SK-N-SH (cell line): ENCODE data around the gene VWF. TPM values are rescaled to one million over a fixed set of nuclear protein-coding genes. Genes with fewer than 3 reads are reported as not detected.

ENCODE experiments used
- CTCF ChIA-PET: fragments of 300-600, 350-600 bp; formaldehyde crosslinking; extraction: SDS; loops from one replicate; lab custom pipeline; 2021; lab: Yijun Ruan, JAX
- POLR2A ChIA-PET: fragments of 350-600 bp; sonication (Branson Sonifier 250); formaldehyde crosslinking; extraction: SDS; loops from one replicate; lab custom pipeline; 2020; ENCODE audit warnings: antibody characterized with exemption, inconsistent platforms; lab: Yijun Ruan, JAX
- DNase-seq: peaks from one replicate; pipeline ENCODE4 v3.0.0; 2012
- H2AFZ ChIP-seq: fragments of 200-600 bp; sonication (generic); 2 replicates; pipeline ENCODE4 v1.8.1; 2016; ENCODE audit warnings: antibody characterized with exemption, mild to moderate bottlenecking, low read depth
- H3F3A ChIP-seq: fragments of 200-600 bp; sonication (generic); replicated peaks from 2 replicates; pipeline ENCODE3; 2016; ENCODE audit warnings: antibody characterized with exemption, mild to moderate bottlenecking; ENCODE audit not compliant: insufficient read depth
- H3K27ac ChIP-seq, 2 experiments: fragments of 200-500 bp in 1 of 2; fragments of 200-600 bp in 1 of 2; sonication (Bioruptor generic) in 1 of 2; sonication (generic), shearing (Covaris generic) in 1 of 2; 2 replicates each; pipeline versions ENCODE4 v1.5.1 to v1.6.1; 2014 to 2016; ENCODE audit warnings: low read depth in 2 of 2, inconsistent platforms in 1 of 2, low read length in 1 of 2, mild to moderate bottlenecking in 1 of 2, mixed read lengths in 1 of 2
- H3K27me3 ChIP-seq: fragments of 200-600 bp; sonication (generic), shearing (Covaris generic); 2 replicates; pipeline ENCODE4 v1.6.1; 2016; ENCODE audit warnings: mixed run types; ENCODE audit not compliant: insufficient read depth
- H3K36me3 ChIP-seq, 2 experiments: fragments of 200-500 bp in 1 of 2; fragments of 200-600 bp in 1 of 2; sonication (Bioruptor generic) in 1 of 2; sonication (generic) in 1 of 2; replicated peaks in 1 of 2; 2 replicates each; pipeline versions ENCODE3 to v1.5.1; 2014 to 2016; ENCODE audit warnings: low read length in 1 of 2, mild to moderate bottlenecking in 1 of 2; ENCODE audit not compliant: insufficient read depth in 2 of 2, control insufficient read depth in 1 of 2
- H3K4me1 ChIP-seq, 2 experiments: fragments of 200-500 bp in 1 of 2; fragments of 200-600 bp in 1 of 2; sonication (Bioruptor generic) in 1 of 2; sonication (generic), shearing (Covaris generic) in 1 of 2; 2 replicates each; pipeline versions ENCODE4 v1.5.1 to v1.6.1; 2014 to 2016; ENCODE audit warnings: low read depth in 1 of 2, low read length in 1 of 2, mixed run types in 1 of 2; ENCODE audit not compliant: insufficient read depth in 2 of 2, control insufficient read depth in 1 of 2
- H3K4me2 ChIP-seq: fragments of 200-600 bp; sonication (generic), shearing (Covaris generic); 2 replicates; pipeline ENCODE4 v1.6.1; 2017; ENCODE audit warnings: mixed run types
- H3K4me3 ChIP-seq, 2 experiments: fragments of 200-500 bp in 1 of 2; fragments of 200-600 bp in 1 of 2; sonication (Bioruptor generic) in 1 of 2; sonication (generic), shearing (Covaris generic) in 1 of 2; 2 replicates each; pipeline versions ENCODE4 v1.5.1 to v1.8.1; 2014 to 2016; ENCODE audit warnings: low read depth in 2 of 2, inconsistent platforms in 1 of 2, low read length in 1 of 2, mild to moderate bottlenecking in 1 of 2, mixed read lengths in 1 of 2, moderate library complexity in 1 of 2
- H3K79me2 ChIP-seq: fragments of 200-600 bp; sonication (generic); 2 replicates; pipeline ENCODE4 v1.8.1; 2017; ENCODE audit warnings: mild to moderate bottlenecking; ENCODE audit not compliant: insufficient read depth
- H3K9ac ChIP-seq: fragments of 200-600 bp; sonication (generic); 2 replicates; pipeline ENCODE4 v1.6.1; 2017; ENCODE audit warnings: mixed run types
- H3K9me2 ChIP-seq: fragments of 200-600 bp; sonication (generic); 2 replicates; pipeline ENCODE4 v1.6.1; 2017; ENCODE audit warnings: mixed run types
- H3K9me3 ChIP-seq: fragments of 200-600 bp; sonication (generic); 2 replicates; pipeline ENCODE4 v1.6.1; 2017; ENCODE audit warnings: mixed run types, mild to moderate bottlenecking, moderate library complexity
- H4K20me1 ChIP-seq: fragments of 200-600 bp; sonication (generic); 2 replicates; pipeline ENCODE4 v1.6.1; 2017; ENCODE audit warnings: mild to moderate bottlenecking, mixed run types; ENCODE audit not compliant: insufficient read depth
- EP300 ChIP-seq, 2 experiments: IDR thresholded peaks; 2 replicates each; pipeline versions ENCODE4 v1.4.0 to v1.6.1; 2012; ENCODE audit warnings: borderline replicate concordance in 1 of 2, low read depth in 1 of 2, low read length in 1 of 2
- EZH2phosphoT487 ChIP-seq: fragments of 200-600 bp; sonication (generic); IDR thresholded peaks from 2 replicates; pipeline ENCODE4 v1.6.1; 2017; ENCODE audit warnings: low read depth, mixed run types, mild to moderate bottlenecking, antibody characterized with exemption, moderate library complexity, borderline replicate concordance
- FOSL2 ChIP-seq: IDR thresholded peaks from 2 replicates; pipeline ENCODE4 v1.4.0; 2012; ENCODE audit warnings: low read depth, mild to moderate bottlenecking, moderate library complexity, borderline replicate concordance
- FOXJ3 ChIP-seq: sonication (generic); formaldehyde crosslinking; IDR thresholded peaks from 2 replicates; pipeline ENCODE4 v1.5.1; 2020; ENCODE audit warnings: mild to moderate bottlenecking, missing genetic modification reagents
- FOXM1 ChIP-seq: IDR thresholded peaks from 2 replicates; pipeline ENCODE4 v1.4.0; 2012; ENCODE audit warnings: low read depth, mild to moderate bottlenecking
- GABPA ChIP-seq: IDR thresholded peaks from 2 replicates; pipeline ENCODE4 v1.4.0; 2012; ENCODE audit warnings: low read depth, mild to moderate bottlenecking
- NFIC ChIP-seq: IDR thresholded peaks from 2 replicates; pipeline ENCODE4 v1.4.0; 2012; ENCODE audit warnings: borderline replicate concordance
- NRF1 ChIP-seq: IDR thresholded peaks from 2 replicates; pipeline ENCODE4 v1.6.1; 2012; ENCODE audit warnings: low read depth, mild to moderate bottlenecking, low read length
- POLR2AphosphoS5 ChIP-seq: IDR thresholded peaks from 2 replicates; pipeline ENCODE4 v1.6.1; 2012; ENCODE audit warnings: low read depth, low read length
- RFX5 ChIP-seq: IDR thresholded peaks from 2 replicates; pipeline ENCODE4 v1.6.1; 2012; ENCODE audit warnings: mild to moderate bottlenecking, improper control_type of control experiment, low read length
- RXRA ChIP-seq: IDR thresholded peaks from 2 replicates; pipeline ENCODE4 v1.4.0; 2012; ENCODE audit warnings: low read depth, mild to moderate bottlenecking, borderline replicate concordance
- SMC3 ChIP-seq: IDR thresholded peaks from 2 replicates; pipeline ENCODE4 v1.6.1; 2012; ENCODE audit warnings: low read depth, low read length, improper control_type of control experiment
- TCF12 ChIP-seq: IDR thresholded peaks from 2 replicates; pipeline ENCODE4 v1.4.0; 2012
- WGBS: methylation state at CpG from one replicate; pipeline ENCODE4 v1.1.6; 2017; ENCODE audit warnings: low lambda C conversion rate; 5-methylcytosine and 5-hydroxymethylcytosine counted together
- polyA plus RNA-seq, 3 experiments: library from polyadenylated mRNA; depleted of rRNA; stranded (reverse); fragments of >200 nt; gene quantifications; 2 replicates each; pipeline ENCODE4 v1.2.3, GENCODE V29; 2012
- TF ChIP-seq, protein P1 (sequence below): fragments of 150-350 bp; IDR thresholded peaks from 2 replicates; pipeline ENCODE4 v1.6.1; 2016; ENCODE audit warnings: mild to moderate bottlenecking, low read depth, low read length
- TF ChIP-seq, protein P2 (sequence below): IDR thresholded peaks from 2 replicates; pipeline ENCODE4 v1.4.0; 2012; ENCODE audit warnings: low read depth
- TF ChIP-seq, protein P3 (sequence below): fragments of 150-350 bp; IDR thresholded peaks from 2 replicates; pipeline ENCODE4 v1.6.1; 2017; ENCODE audit warnings: antibody characterized with exemption, low read length, low read depth, borderline replicate concordance
- TF ChIP-seq, protein P4 (sequence below): IDR thresholded peaks from 2 replicates; pipeline ENCODE4 v1.4.0; 2012; ENCODE audit warnings: low read depth, borderline replicate concordance
- TF ChIP-seq, protein P5 (sequence below): IDR thresholded peaks from 2 replicates; pipeline ENCODE4 v1.6.1; 2012; ENCODE audit warnings: mild to moderate bottlenecking, low read depth, low read length, moderate library complexity

The VWF gene
- polyA plus RNA-seq, 1 of the 3 experiments (the other 2 are of a cell fraction), result 0.12 TPM

DNA sequence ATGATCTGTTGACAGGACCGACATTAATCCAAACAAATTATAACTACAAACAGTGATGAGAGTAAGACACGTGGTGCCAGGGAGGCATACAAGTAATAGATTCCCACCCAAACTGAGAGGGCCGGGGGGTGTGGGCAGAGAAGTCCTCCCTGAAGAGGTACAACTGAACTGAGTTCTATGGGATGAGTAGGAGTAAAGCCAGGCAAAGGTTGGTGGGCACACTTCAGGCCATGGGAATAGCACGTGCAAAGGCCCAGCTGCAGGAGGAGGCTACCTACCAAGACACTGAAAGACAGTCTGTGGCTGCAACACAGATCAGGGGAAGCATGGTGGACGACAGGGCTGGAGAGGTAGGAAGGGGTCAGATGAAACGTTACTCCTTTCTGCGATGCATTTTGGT, 22.0 kb upstream of the VWF start:
- no peaks in the 10 kb centered on the region for H3K9me2 ChIP-seq
- no peak overlapping the region for H3K27ac ChIP-seq
- no peak overlapping the region for H3K4me3 ChIP-seq
- DNase-seq, result no peak
- TF ChIP-seq, protein P1, sequence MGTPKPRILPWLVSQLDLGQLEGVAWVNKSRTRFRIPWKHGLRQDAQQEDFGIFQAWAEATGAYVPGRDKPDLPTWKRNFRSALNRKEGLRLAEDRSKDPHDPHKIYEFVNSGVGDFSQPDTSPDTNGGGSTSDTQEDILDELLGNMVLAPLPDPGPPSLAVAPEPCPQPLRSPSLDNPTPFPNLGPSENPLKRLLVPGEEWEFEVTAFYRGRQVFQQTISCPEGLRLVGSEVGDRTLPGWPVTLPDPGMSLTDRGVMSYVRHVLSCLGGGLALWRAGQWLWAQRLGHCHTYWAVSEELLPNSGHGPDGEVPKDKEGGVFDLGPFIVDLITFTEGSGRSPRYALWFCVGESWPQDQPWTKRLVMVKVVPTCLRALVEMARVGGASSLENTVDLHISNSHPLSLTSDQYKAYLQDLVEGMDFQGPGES, result no peak
- TF ChIP-seq GABPA (no peak), RXRA (no peak), RFX5 (no peak), NFIC (no peak)
- TF ChIP-seq, protein P2, sequence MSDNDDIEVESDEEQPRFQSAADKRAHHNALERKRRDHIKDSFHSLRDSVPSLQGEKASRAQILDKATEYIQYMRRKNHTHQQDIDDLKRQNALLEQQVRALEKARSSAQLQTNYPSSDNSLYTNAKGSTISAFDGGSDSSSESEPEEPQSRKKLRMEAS, result no peak
- TF ChIP-seq, protein P3, sequence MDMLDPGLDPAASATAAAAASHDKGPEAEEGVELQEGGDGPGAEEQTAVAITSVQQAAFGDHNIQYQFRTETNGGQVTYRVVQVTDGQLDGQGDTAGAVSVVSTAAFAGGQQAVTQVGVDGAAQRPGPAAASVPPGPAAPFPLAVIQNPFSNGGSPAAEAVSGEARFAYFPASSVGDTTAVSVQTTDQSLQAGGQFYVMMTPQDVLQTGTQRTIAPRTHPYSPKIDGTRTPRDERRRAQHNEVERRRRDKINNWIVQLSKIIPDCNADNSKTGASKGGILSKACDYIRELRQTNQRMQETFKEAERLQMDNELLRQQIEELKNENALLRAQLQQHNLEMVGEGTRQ, result no peak
- peaks cover 0 to 7% of the 10 kb centered on the region in 2 experiments; a peak in 1 of 4 replicates for H3K4me1 ChIP-seq
- H2AFZ ChIP-seq, result no peak overlapping the region
- POLR2A ChIA-PET, result no interaction called here
- H3K36me3 ChIP-seq, result no peaks in the 10 kb centered on the region
- 80% methylated on average over 7 of the region's 7 CpGs for WGBS
- H4K20me1 ChIP-seq, result no peaks in the 10 kb centered on the region
- H3K9ac ChIP-seq, result no peak overlapping the region
- H3K9me3 ChIP-seq, result no peaks in the 10 kb centered on the region
- CTCF ChIA-PET, result no interaction called here
- no peaks in the 10 kb centered on the region for H3K27me3 ChIP-seq
- no peaks in the 10 kb centered on the region for H3F3A ChIP-seq
- no peak overlapping the region for H3K4me2 ChIP-seq
- H3K79me2 ChIP-seq, result no peaks in the 10 kb centered on the region

DNA sequence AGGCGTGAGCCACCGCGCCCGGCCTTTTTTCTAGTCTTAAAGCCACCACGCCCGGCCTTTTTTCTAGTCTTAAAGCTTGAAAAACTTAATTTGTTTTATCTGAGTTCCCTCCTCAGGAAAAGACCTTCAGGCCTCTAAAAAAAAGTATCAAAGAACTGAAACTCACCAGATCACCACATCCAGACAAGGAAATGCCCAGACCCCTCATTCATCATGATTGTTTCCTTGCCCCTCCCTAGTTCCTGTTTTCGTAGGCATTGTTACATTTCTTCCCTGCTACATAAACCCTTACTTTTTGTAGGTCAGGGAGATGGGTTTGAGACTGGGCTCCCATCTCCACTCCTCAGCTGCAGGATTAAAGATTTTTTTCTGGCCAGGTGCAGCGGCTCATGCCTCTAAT, 21.1 kb upstream of the VWF start:
- no peak overlapping the region for H3K4me2 ChIP-seq
- no peak overlapping the region for H3K27ac ChIP-seq
- H3K27me3 ChIP-seq, result no peaks in the 10 kb centered on the region
- H2AFZ ChIP-seq, result no peak overlapping the region; the same call in 1 of the 2 replicates
- H3K4me1 ChIP-seq, result peaks cover 0 to 7% of the 10 kb centered on the region in 2 experiments; a peak in 1 of 4 replicates
- no peak overlapping the region for H3K4me3 ChIP-seq
- CTCF ChIA-PET, result no interaction called here
- no peaks in the 10 kb centered on the region for H3F3A ChIP-seq
- 96% methylated on average over 8 of the region's 8 CpGs for WGBS
- H3K9me2 ChIP-seq, result no peaks in the 10 kb centered on the region
- no peaks in the 10 kb centered on the region for H4K20me1 ChIP-seq
- no peak for DNase-seq
- POLR2A ChIA-PET, result no interaction called here
- no peaks in the 10 kb centered on the region for H3K36me3 ChIP-seq
- H3K9me3 ChIP-seq, result no peaks in the 10 kb centered on the region
- H3K79me2 ChIP-seq, result no peaks in the 10 kb centered on the region
- H3K9ac ChIP-seq, result no peak overlapping the region
- TF ChIP-seq, protein P2, result no peak
- TF ChIP-seq, protein P4, sequence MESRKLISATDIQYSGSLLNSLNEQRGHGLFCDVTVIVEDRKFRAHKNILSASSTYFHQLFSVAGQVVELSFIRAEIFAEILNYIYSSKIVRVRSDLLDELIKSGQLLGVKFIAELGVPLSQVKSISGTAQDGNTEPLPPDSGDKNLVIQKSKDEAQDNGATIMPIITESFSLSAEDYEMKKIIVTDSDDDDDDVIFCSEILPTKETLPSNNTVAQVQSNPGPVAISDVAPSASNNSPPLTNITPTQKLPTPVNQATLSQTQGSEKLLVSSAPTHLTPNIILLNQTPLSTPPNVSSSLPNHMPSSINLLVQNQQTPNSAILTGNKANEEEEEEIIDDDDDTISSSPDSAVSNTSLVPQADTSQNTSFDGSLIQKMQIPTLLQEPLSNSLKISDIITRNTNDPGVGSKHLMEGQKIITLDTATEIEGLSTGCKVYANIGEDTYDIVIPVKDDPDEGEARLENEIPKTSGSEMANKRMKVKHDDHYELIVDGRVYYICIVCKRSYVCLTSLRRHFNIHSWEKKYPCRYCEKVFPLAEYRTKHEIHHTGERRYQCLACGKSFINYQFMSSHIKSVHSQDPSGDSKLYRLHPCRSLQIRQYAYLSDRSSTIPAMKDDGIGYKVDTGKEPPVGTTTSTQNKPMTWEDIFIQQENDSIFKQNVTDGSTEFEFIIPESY, result no peak
- TF ChIP-seq FOSL2 (no peak), NRF1 (no peak), FOXJ3 (CRISPR knock-in tag) (no peak), FOXM1 (no peak), EP300 (IDR thresholded peaks at IDR 0.05; ENCODE audit: borderline replicate concordance in 1 of 2, low read depth in 1 of 2, low read length in 1 of 2) (no peak), GABPA (no peak), NFIC (no peak), SMC3 (no peak), TCF12 (no peak), EZH2phosphoT487 (no peak), POLR2AphosphoS5 (no peak)
- TF ChIP-seq, protein P3, result no peak
- TF ChIP-seq, protein P5, sequence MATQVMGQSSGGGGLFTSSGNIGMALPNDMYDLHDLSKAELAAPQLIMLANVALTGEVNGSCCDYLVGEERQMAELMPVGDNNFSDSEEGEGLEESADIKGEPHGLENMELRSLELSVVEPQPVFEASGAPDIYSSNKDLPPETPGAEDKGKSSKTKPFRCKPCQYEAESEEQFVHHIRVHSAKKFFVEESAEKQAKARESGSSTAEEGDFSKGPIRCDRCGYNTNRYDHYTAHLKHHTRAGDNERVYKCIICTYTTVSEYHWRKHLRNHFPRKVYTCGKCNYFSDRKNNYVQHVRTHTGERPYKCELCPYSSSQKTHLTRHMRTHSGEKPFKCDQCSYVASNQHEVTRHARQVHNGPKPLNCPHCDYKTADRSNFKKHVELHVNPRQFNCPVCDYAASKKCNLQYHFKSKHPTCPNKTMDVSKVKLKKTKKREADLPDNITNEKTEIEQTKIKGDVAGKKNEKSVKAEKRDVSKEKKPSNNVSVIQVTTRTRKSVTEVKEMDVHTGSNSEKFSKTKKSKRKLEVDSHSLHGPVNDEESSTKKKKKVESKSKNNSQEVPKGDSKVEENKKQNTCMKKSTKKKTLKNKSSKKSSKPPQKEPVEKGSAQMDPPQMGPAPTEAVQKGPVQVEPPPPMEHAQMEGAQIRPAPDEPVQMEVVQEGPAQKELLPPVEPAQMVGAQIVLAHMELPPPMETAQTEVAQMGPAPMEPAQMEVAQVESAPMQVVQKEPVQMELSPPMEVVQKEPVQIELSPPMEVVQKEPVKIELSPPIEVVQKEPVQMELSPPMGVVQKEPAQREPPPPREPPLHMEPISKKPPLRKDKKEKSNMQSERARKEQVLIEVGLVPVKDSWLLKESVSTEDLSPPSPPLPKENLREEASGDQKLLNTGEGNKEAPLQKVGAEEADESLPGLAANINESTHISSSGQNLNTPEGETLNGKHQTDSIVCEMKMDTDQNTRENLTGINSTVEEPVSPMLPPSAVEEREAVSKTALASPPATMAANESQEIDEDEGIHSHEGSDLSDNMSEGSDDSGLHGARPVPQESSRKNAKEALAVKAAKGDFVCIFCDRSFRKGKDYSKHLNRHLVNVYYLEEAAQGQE, result no peak
